H9 (cell line): ENCODE measurements around the gene H6PD. TPM values are rescaled to one million over a fixed set of nuclear protein-coding genes. Genes with fewer than 3 reads are reported as not detected.

ENCODE experiments used
- DNase-seq: peaks from one replicate; pipeline ENCODE4 v3.0.0-alpha.2; 2017
- H2AFZ ChIP-seq: one replicate; pipeline ENCODE4 v1.6.1; 2013; ENCODE audit warnings: mild to moderate bottlenecking, low read length, control low read depth, moderate library complexity
- H2AK5ac ChIP-seq: 2 replicates; pipeline ENCODE4 v1.6.1; 2013; ENCODE audit warnings: low read length, control low read depth, mixed read lengths; ENCODE audit not compliant: insufficient read length
- H2BK120ac ChIP-seq: one replicate; pipeline ENCODE4 v1.6.1; 2013; ENCODE audit warnings: low read depth, mild to moderate bottlenecking, low read length, control low read depth, inconsistent platforms; ENCODE audit not compliant: poor library complexity, severe bottlenecking
- H2BK12ac ChIP-seq: 2 replicates; pipeline ENCODE4 v1.6.1; 2013; ENCODE audit warnings: low read length, control low read depth, mixed read lengths, low read depth; ENCODE audit not compliant: insufficient read length
- H2BK15ac ChIP-seq: 2 replicates; pipeline ENCODE4 v1.6.1; 2013; ENCODE audit warnings: low read depth, low read length, control low read depth
- H2BK20ac ChIP-seq: one replicate; pipeline ENCODE4 v1.6.1; 2013; ENCODE audit warnings: low read depth, mild to moderate bottlenecking, low read length, control low read depth, inconsistent platforms; ENCODE audit not compliant: poor library complexity, severe bottlenecking
- H2BK5ac ChIP-seq: 2 replicates; pipeline ENCODE4 v1.6.1; 2013; ENCODE audit warnings: low read length, control low read depth, mixed read lengths; ENCODE audit not compliant: insufficient read length
- H3K14ac ChIP-seq: 2 replicates; pipeline ENCODE4 v1.6.1; 2013; ENCODE audit warnings: low read length, control low read depth; ENCODE audit not compliant: insufficient read depth
- H3K18ac ChIP-seq: 2 replicates; pipeline ENCODE4 v1.6.1; 2013; ENCODE audit warnings: low read depth, mild to moderate bottlenecking, mixed read lengths, low read length, control low read depth; ENCODE audit not compliant: insufficient read length
- H3K23ac ChIP-seq: 2 replicates; pipeline ENCODE4 v1.6.1; 2013; ENCODE audit warnings: low read length, control low read depth, mixed read lengths, low read depth; ENCODE audit not compliant: insufficient read length
- H3K23me2 ChIP-seq: 2 replicates; pipeline ENCODE4 v1.6.1; 2013; ENCODE audit warnings: low read depth, mild to moderate bottlenecking, mixed read lengths, low read length, control low read depth; ENCODE audit not compliant: insufficient read length, poor library complexity, severe bottlenecking
- H3K27ac ChIP-seq: 2 replicates; pipeline ENCODE4 v1.5.1; 2013; ENCODE audit warnings: low read length, control low read depth, mixed read lengths, low read depth; ENCODE audit not compliant: insufficient read length
- H3K27me3 ChIP-seq: 2 replicates; pipeline ENCODE4 v1.6.1; 2013; ENCODE audit warnings: low read length, control low read depth, inconsistent platforms; ENCODE audit not compliant: insufficient read depth
- H3K4ac ChIP-seq: 2 replicates; pipeline ENCODE4 v1.6.1; 2013; ENCODE audit warnings: low read depth, mild to moderate bottlenecking, control low read depth, inconsistent platforms, low read length, moderate library complexity
- H3K4me1 ChIP-seq: 2 replicates; pipeline ENCODE4 v1.6.1; 2013; ENCODE audit warnings: low read length, control low read depth, inconsistent platforms; ENCODE audit not compliant: insufficient read depth
- H3K4me2 ChIP-seq: 2 replicates; pipeline ENCODE4 v1.6.1; 2013; ENCODE audit warnings: low read length, control low read depth, mixed read lengths; ENCODE audit not compliant: insufficient read length, insufficient read depth
- H3K56ac ChIP-seq: 2 replicates; pipeline ENCODE4 v1.6.1; 2013; ENCODE audit warnings: low read depth, mild to moderate bottlenecking, mixed read lengths, low read length, control low read depth; ENCODE audit not compliant: insufficient read length
- H3K79me1 ChIP-seq: 2 replicates; pipeline ENCODE4 v1.6.1; 2013; ENCODE audit warnings: low read depth, mild to moderate bottlenecking, moderate library complexity, low read length, control low read depth, inconsistent platforms; ENCODE audit not compliant: insufficient read depth, poor library complexity, severe bottlenecking
- H3K79me2 ChIP-seq: 2 replicates; pipeline ENCODE4 v1.6.1; 2013; ENCODE audit warnings: low read length, control low read depth, inconsistent platforms; ENCODE audit not compliant: insufficient read depth
- H3K9ac ChIP-seq: 2 replicates; pipeline ENCODE4 v1.6.1; 2013; ENCODE audit warnings: low read length, control low read depth, mixed read lengths; ENCODE audit not compliant: insufficient read length; ENCODE audit errors: extremely low read depth
- H3K9me3 ChIP-seq: one replicate; pipeline ENCODE4 v1.6.1; 2013; ENCODE audit warnings: low read depth, low read length, inconsistent platforms; ENCODE audit not compliant: control insufficient read depth
- H3T11ph ChIP-seq: one replicate; pipeline ENCODE4 v1.6.1; 2013; ENCODE audit warnings: mild to moderate bottlenecking, low read length, control low read depth, inconsistent platforms
- H4K20me1 ChIP-seq: one replicate; pipeline ENCODE4 v1.6.1; 2013; ENCODE audit not compliant: control insufficient read depth, insufficient read length, insufficient read depth
- H4K5ac ChIP-seq: 2 replicates; pipeline ENCODE4 v1.6.1; 2013; ENCODE audit warnings: low read depth, mild to moderate bottlenecking, mixed read lengths, low read length, control low read depth; ENCODE audit not compliant: insufficient read length
- H4K8ac ChIP-seq: replicated peaks from 2 replicates; pipeline ENCODE4 v1.6.1; 2013; ENCODE audit warnings: low read length, control low read depth, mixed read lengths, low read depth; ENCODE audit not compliant: insufficient read length
- H4K91ac ChIP-seq: 2 replicates; pipeline ENCODE4 v1.6.1; 2013; ENCODE audit warnings: low read depth, mild to moderate bottlenecking, moderate library complexity, mixed read lengths, low read length, control low read depth; ENCODE audit not compliant: insufficient read length
- H3K27ac Mint-ChIP-seq, 3 experiments: 2 replicates in 2 of 3; 3 replicates in 1 of 3; pipeline ENCODE4 v1.8.0; 2020 to 2021; ENCODE audit warnings: mixed read lengths in 3 of 3, mild to moderate bottlenecking in 1 of 3, moderate library complexity in 1 of 3
- H3K27me3 Mint-ChIP-seq: 2 replicates; pipeline ENCODE4 v1.8.0; 2021; ENCODE audit warnings: low read depth, mild to moderate bottlenecking, moderate library complexity, mixed read lengths
- H3K36me3 Mint-ChIP-seq, 3 experiments: 2 replicates in 2 of 3; 3 replicates in 1 of 3; pipeline ENCODE4 v1.8.0; 2020 to 2021; ENCODE audit warnings: low read depth in 3 of 3, mixed read lengths in 3 of 3; ENCODE audit not compliant: insufficient read depth in 1 of 3
- H3K4me1 Mint-ChIP-seq, 2 experiments: 2 replicates each; pipeline ENCODE4 v1.8.0; 2020; ENCODE audit warnings: mixed read lengths in 2 of 2
- H3K4me3 Mint-ChIP-seq, 2 experiments: 2 replicates in 1 of 2; 3 replicates in 1 of 2; pipeline ENCODE4 v1.8.0; 2020 to 2021; ENCODE audit warnings: mild to moderate bottlenecking in 2 of 2, mixed read lengths in 2 of 2, moderate library complexity in 1 of 2
- H3K9me3 Mint-ChIP-seq, 2 experiments: 2 replicates in 1 of 2; 3 replicates in 1 of 2; pipeline ENCODE4 v1.8.0; 2020; ENCODE audit warnings: mild to moderate bottlenecking in 2 of 2, mixed read lengths in 2 of 2, moderate library complexity in 1 of 2
- WGBS: extraction: QIAGEN DNeasy Blood & Tissue Kit; methylation state at CpG from one replicate; pipeline ENCODE4 v1.1.7; 2013; ENCODE audit warnings: missing lambda C conversion rate, low lambda C conversion rate, mixed read lengths; ENCODE audit not compliant: insufficient read length; ENCODE audit errors: extremely low coverage; 5-methylcytosine and 5-hydroxymethylcytosine counted together
- total RNA-seq: library from RNA; stranded (reverse); gene quantifications from 2 replicates; pipeline ENCODE4 v1.2.1, GENCODE V29; 2021
- TF ChIP-seq, protein P1 (sequence below): fragments of 200-600 bp; sonication (generic); conservative IDR thresholded peaks from 3 replicates; pipeline ENCODE4 v1.8.0; 2021; ENCODE audit warnings: antibody characterized with exemption, mild to moderate bottlenecking

The H6PD gene
- total RNA-seq, 1 experiment from 2014 or later = 7.9 TPM

DNA sequence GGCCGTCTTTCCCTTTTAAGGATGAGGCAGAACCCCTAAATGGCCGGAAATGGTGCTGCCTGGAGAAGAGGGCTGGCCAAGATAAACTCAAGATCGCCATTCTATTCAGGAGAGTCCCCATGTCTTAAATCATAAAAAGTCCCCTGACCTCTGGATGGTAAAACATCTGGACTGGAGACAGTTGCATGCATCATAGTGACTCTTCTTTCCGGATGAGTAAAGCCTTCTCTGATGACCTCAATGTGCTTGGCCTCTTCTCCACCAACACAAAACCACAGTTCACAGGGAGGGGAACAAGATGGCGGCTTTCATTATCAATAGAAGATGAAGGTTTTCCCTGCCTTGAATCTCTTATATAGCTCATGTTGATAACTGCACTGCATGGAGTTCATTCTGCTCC is 27.5 kb upstream of the H6PD start:
- no peak for DNase-seq
- Histone ChIP-seq H3K27me3 (peaks cover 10% of the 10 kb centered on the region; the same call in 1 of the 2 replicates), H3K18ac (no peak overlapping the region), H2BK15ac (no peak overlapping the region), H3K4ac (no peak overlapping the region), H3K23me2 (peaks cover 5% of the 10 kb centered on the region), H2BK5ac (no peak overlapping the region), H3K4me2 (no peak overlapping the region), H3K79me2 (no peaks in the 10 kb centered on the region), H4K20me1 (no peaks in the 10 kb centered on the region), H2BK20ac (no peak overlapping the region), H3K14ac (no peak overlapping the region), H2AK5ac (no peak overlapping the region), H3K9ac (no peak overlapping the region), H3T11ph (no peak overlapping the region), H3K56ac (no peak overlapping the region), H2BK120ac (no peak overlapping the region), H2BK12ac (no peak overlapping the region), H4K91ac (no peak overlapping the region), H2AFZ (no peak overlapping the region), H4K8ac (no peak overlapping the region), H3K79me1 (no peaks in the 10 kb centered on the region), H3K23ac (no peak overlapping the region), H3K9me3 (no peaks in the 10 kb centered on the region), H4K5ac (no peak overlapping the region), H3K4me1 (no peaks in the 10 kb centered on the region; the same call in 1 of the 2 replicates), H3K27ac (no peak overlapping the region)
- Mint-ChIP-seq H3K27me3 (peaks cover 57% of the 10 kb centered on the region), H3K4me3 (no peak overlapping the region), H3K9me3 (no peaks in the 10 kb centered on the region), H3K27ac (no peak overlapping the region), H3K4me1 (peaks cover 15 to 25% of the 10 kb centered on the region in 2 experiments), H3K36me3 (no peaks in the 10 kb centered on the region)
- TF ChIP-seq, protein P1, sequence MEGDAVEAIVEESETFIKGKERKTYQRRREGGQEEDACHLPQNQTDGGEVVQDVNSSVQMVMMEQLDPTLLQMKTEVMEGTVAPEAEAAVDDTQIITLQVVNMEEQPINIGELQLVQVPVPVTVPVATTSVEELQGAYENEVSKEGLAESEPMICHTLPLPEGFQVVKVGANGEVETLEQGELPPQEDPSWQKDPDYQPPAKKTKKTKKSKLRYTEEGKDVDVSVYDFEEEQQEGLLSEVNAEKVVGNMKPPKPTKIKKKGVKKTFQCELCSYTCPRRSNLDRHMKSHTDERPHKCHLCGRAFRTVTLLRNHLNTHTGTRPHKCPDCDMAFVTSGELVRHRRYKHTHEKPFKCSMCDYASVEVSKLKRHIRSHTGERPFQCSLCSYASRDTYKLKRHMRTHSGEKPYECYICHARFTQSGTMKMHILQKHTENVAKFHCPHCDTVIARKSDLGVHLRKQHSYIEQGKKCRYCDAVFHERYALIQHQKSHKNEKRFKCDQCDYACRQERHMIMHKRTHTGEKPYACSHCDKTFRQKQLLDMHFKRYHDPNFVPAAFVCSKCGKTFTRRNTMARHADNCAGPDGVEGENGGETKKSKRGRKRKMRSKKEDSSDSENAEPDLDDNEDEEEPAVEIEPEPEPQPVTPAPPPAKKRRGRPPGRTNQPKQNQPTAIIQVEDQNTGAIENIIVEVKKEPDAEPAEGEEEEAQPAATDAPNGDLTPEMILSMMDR = no peak
- WGBS = no CpG with 5 or more reads among the region's 5 CpGs
